ENCODE results near the gene ADCY7. TPM values are rescaled to one million over a fixed set of nuclear protein-coding genes. Genes with fewer than 3 reads are reported as not detected.

Gene ADCY7
- total and polyA plus RNA-seq, 9 of the 15 experiments (the other 6 are each of a cell fraction or from before 2014, with no cell fraction given), result 2.3 to 108 (median 28.6) TPM

- FAIRE-seq (no peak), ATAC-seq (no peak), DNase-seq (ENCODE audit: extremely low read depth in 1 of 4, low spot score in 3 of 4) (no peak)
- Histone ChIP-seq H3K9ac (ENCODE audit: insufficient read depth in 1 of 2, low read depth in 2 of 2, low read length in 2 of 2) (peak overlapping the region in 1 of 2 experiments; percentile 80; a peak in 2 of 4 replicates), H3K9me1 (ENCODE audit: control insufficient read depth, insufficient read depth, low read length) (peaks cover 3% of the 10 kb centered on the region), H4K20me1 (replicated peaks; ENCODE audit: control insufficient read depth, insufficient read depth, low read length) (peaks cover 19% of the 10 kb centered on the region; the same call in 1 of the 2 replicates), H3K27me3 (ENCODE audit: control insufficient read depth in 2 of 2, insufficient read depth in 2 of 2, low read length in 2 of 2) (no peaks in the 10 kb centered on the region), H2AFZ (ENCODE audit: low read depth, low read length) (no peak overlapping the region), H3K4me2 (ENCODE audit: insufficient read depth, low read length) (no peak overlapping the region), H3K9me3 (replicated peaks; ENCODE audit: control insufficient read depth, insufficient read depth, low read depth, low read length) (no peaks in the 10 kb centered on the region), H3K4me1 (replicated peaks in 1 of 2; ENCODE audit: control insufficient read depth in 2 of 2, insufficient read depth in 2 of 2, low read length in 2 of 2) (peaks cover 35 to 80% of the 10 kb centered on the region in 2 experiments), H3K4me3 (no peak overlapping the region), H3K36me3 (ENCODE audit: control insufficient read depth, insufficient read depth, low read length) (peaks cover 53% of the 10 kb centered on the region), H3K27ac (ENCODE audit: extremely low read depth, low read depth, low read length) (0 out of 3 replicates have a peak overlapping the region, but pooled peaks have one; percentile 31), H3K79me2 (ENCODE audit: control insufficient read depth, insufficient read depth, low read length) (peaks cover 100% of the 10 kb centered on the region)
- 89% methylated on average over 7 of the region's 7 CpGs for WGBS (ENCODE audit: insufficient coverage, low coverage, missing lambda C conversion rate)
- intact Hi-C loops (cut with micrococcal nuclease), result no loop called here
- BruUV-seq (replicated peaks), result no TSS peak
- ChIA-PET CTCF (ENCODE audit: low intra/inter-chr PET ratio) (no interaction called here), POLR2A (interaction anchor here (0.7 to 5.1 kb wide), 6 partner anchors 9 to 52 kb away, joined by 3 to 34 read pairs (median 5); no protein-coding TSS in a partner anchor)
- in situ Hi-C loops (cut with MboI), result loop anchor here (25.0 kb wide), 1 partner anchor 1660 kb away; the partner anchor contains the start of gene N4BP1
- no peak for TF ChIP-seq ZBED1 (IDR thresholded peaks at IDR 0.05)
- TF ChIP-seq POLR3A (IDR thresholded peaks at IDR 0.05; ENCODE audit: borderline replicate concordance, extremely low read depth, insufficient read depth, insufficient read length), result no peak
- TF ChIP-seq POLR2G (IDR thresholded peaks at IDR 0.05; ENCODE audit: low read depth, low read length), result peak; percentile 14; the same call in 1 of the 2 replicates
These were observed 5.8 kb downstream of the ADCY7 start for GRCh38 chr16:50272111-50272571.

- Histone ChIP-seq H3K27ac (ENCODE audit: extremely low read depth, low read depth, low read length) (no peak overlapping the region), H3K4me3 (no peak overlapping the region), H2AFZ (ENCODE audit: low read depth, low read length) (no peak overlapping the region), H3K27me3 (ENCODE audit: control insufficient read depth in 2 of 2, insufficient read depth in 2 of 2, low read length in 2 of 2) (no peaks in the 10 kb centered on the region), H3K9me1 (ENCODE audit: control insufficient read depth, insufficient read depth, low read length) (peaks cover 3% of the 10 kb centered on the region), H3K4me2 (ENCODE audit: insufficient read depth, low read length) (0 out of 2 replicates have a peak overlapping the region, but pooled peaks have one; percentile 6), H3K9me3 (replicated peaks; ENCODE audit: control insufficient read depth, insufficient read depth, low read depth, low read length) (no peaks in the 10 kb centered on the region), H4K20me1 (replicated peaks; ENCODE audit: control insufficient read depth, insufficient read depth, low read length) (peaks cover 19% of the 10 kb centered on the region; the same call in 1 of the 2 replicates), H3K9ac (ENCODE audit: insufficient read depth in 1 of 2, low read depth in 2 of 2, low read length in 2 of 2) (peak overlapping the region in 1 of 2 experiments; percentile 80; a peak in 2 of 4 replicates), H3K4me1 (replicated peaks in 1 of 2; ENCODE audit: control insufficient read depth in 2 of 2, insufficient read depth in 2 of 2, low read length in 2 of 2) (peaks cover 35 to 73% of the 10 kb centered on the region in 2 experiments), H3K79me2 (ENCODE audit: control insufficient read depth, insufficient read depth, low read length) (peaks cover 98% of the 10 kb centered on the region), H3K36me3 (ENCODE audit: control insufficient read depth, insufficient read depth, low read length) (peaks cover 56% of the 10 kb centered on the region)
- ChIA-PET CTCF (ENCODE audit: low intra/inter-chr PET ratio) (no interaction called here), POLR2A (interaction anchor here (0.7 to 5.1 kb wide), 7 partner anchors 10 to 54 kb away, joined by 3 to 34 read pairs (median 5); no protein-coding TSS in a partner anchor)
- in situ Hi-C loops (cut with MboI), result loop anchor here (25.0 kb wide), 1 partner anchor 1661 kb away; the partner anchor contains the start of gene N4BP1
- no TSS peak for BruUV-seq (replicated peaks)
- TF ChIP-seq ZNF609 (CRISPR knock-in tag; IDR thresholded peaks at IDR 0.05; ENCODE audit: borderline replicate concordance), result no peak
- TF ChIP-seq LCOR (CRISPR knock-in tag; IDR thresholded peaks at IDR 0.05), result no peak
- TF ChIP-seq RBM25 (IDR thresholded peaks at IDR 0.05; ENCODE audit: low read depth, low read length, severe bottlenecking), result peak; percentile 90
- peak in 1 of 2 experiments; percentile 56; a peak in 3 of 4 replicates for TF ChIP-seq KDM1A (IDR thresholded peaks at IDR 0.05)
- TF ChIP-seq BCOR (IDR thresholded peaks at IDR 0.05), result peak; percentile 86
- peak; percentile 82 for TF ChIP-seq ZFP36 (IDR thresholded peaks at IDR 0.05; ENCODE audit: low read depth, low read length, partially characterized antibody)
- TF ChIP-seq SMARCA5 (IDR thresholded peaks at IDR 0.05), result peak; percentile 63; the same call in 1 of the 2 replicates
- ATAC-seq (no peak), DNase-seq (ENCODE audit: extremely low read depth in 1 of 4, low spot score in 3 of 4) (no peak), FAIRE-seq (peak; percentile 40)
- intact Hi-C loops (cut with micrococcal nuclease), result no loop called here
- 72% methylated on average over 4 of the region's 5 CpGs for WGBS (ENCODE audit: insufficient coverage, low coverage, missing lambda C conversion rate)
These were observed 6.5 kb downstream of the ADCY7 start for GRCh38 chr16:50272687-50273381.
